GM18526 (cell line): ENCODE measurements around the gene ARHGAP25.

ENCODE experiments used
- POLR2A ChIP-seq: IDR thresholded peaks from 3 replicates; pipeline ENCODE4 v1.6.1; 2011; ENCODE audit not compliant: insufficient read length; ENCODE audit errors: extremely low read depth

Gene ARHGAP25

DNA sequence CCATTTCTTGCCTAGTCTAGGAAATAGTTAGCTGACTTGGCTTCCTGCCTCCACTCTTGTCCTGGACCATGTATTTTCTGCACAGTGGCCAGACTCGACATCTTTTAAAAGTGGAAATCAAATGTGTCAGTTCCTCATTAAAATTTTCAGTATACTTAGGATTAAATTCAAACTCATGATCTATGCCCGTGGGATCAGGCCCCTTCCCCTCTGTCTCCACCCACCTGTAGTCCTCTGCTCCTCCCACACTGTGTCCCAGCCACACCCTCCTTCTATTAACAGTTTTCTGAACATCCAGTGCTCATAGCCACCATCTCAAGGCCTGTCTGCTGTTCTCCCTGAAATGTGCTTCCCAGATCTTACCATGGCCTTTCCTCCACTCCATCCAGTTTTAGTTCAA is 13.3 kb downstream of the ARHGAP25 start:
- no peak for TF ChIP-seq POLR2A

- TF ChIP-seq POLR2A, result no peak
Measured at GRCh38 chr2:68748568-68748967, 14.0 kb downstream of the ARHGAP25 start.

- TF ChIP-seq POLR2A, result no peak
Measured at GRCh38 chr2:68749345-68749744, 14.7 kb downstream of the ARHGAP25 start.

DNA sequence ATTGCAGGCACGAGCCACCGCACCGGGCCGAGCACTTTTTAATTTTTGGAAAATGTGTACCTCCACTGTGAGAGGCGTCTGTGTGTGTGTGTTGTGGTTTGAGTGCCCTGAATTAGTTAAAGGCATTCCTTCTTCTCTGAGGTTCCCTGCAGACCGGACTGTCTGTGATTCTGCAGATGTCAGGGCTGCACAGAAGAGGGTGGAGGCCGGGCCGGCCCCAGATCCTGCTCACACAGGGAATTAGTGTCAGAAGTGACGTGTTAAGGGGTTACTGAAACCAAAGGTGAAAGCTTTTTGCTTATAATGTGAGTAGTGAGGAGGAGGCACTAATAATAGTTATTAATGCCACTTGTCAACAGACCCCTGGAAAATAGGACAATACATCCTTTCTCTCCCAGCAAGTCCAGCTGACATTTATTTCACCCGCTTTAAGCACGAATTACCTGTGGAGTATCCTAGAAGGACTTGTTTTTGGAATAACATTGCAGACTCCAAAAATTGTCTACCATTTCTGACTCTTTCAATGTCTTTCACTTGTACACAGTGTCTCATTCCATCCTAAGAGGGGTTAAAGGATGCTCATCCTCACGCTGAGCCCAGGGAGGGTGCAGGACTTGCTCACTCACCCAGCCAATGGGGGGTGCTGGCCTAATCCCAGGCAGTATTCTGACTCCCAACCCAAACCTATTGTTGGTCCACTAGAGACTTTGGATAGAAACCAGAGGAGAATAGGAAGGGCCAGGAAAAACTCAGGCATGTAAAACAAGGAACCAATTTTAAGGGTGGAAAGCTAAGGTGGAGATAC is 16.2 kb downstream of the ARHGAP25 start:
- TF ChIP-seq POLR2A, result no peak

GRCh38 chr2:68751397-68752339 is 17.1 kb downstream of the ARHGAP25 start:
- TF ChIP-seq POLR2A, result no peak

DNA sequence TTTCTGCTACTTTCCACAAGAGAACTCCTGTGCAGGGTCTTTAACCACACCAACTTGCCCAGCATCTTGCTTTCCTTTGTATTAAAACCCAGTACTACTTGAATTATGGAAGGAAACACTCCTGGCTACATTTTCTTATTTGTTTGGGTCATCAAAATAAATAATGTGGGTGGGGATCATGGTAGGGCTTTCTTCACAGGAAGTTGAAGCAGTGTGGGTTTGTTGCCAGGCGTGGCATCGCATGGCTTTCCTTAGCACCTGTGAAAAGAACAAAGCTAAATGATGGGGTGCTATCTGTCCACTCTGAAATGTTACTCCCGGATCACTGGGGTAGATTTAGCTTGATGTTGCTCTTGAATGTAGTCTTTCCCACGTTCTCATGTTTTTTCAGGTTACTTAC is 18.7 kb downstream of the ARHGAP25 start:
- no peak for TF ChIP-seq POLR2A

DNA sequence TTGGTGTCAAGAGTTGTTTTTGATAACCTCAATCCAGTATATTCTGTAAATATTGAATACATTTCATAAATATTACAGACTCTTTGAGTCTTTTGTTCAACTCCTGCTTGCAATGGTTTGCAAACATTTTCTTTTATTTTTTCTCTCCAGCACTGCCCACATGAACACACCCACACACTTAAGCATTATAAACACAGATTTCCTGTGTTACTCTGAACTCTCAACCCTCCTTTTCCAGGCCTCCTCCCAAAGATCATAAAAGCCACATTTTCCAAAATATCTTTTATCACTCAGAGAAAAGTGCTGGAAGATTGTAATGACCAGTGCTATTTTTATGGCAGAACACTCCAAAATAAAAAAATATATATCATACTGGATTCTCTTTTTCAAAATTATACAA is 20.5 kb downstream of the ARHGAP25 start:
- TF ChIP-seq POLR2A, result no peak

GRCh38 chr2:68756178-68756577 is 21.6 kb downstream of the ARHGAP25 start:
- no peak for TF ChIP-seq POLR2A

GRCh38 chr2:68757081-68757480 is 22.5 kb downstream of the ARHGAP25 start:
- no peak for TF ChIP-seq POLR2A

GRCh38 chr2:68762100-68762499 is 27.5 kb downstream of the ARHGAP25 start:
- TF ChIP-seq POLR2A, result no peak

GRCh38 chr2:68762665-68763064 is 28.1 kb downstream of the ARHGAP25 start:
- no peak for TF ChIP-seq POLR2A

DNA sequence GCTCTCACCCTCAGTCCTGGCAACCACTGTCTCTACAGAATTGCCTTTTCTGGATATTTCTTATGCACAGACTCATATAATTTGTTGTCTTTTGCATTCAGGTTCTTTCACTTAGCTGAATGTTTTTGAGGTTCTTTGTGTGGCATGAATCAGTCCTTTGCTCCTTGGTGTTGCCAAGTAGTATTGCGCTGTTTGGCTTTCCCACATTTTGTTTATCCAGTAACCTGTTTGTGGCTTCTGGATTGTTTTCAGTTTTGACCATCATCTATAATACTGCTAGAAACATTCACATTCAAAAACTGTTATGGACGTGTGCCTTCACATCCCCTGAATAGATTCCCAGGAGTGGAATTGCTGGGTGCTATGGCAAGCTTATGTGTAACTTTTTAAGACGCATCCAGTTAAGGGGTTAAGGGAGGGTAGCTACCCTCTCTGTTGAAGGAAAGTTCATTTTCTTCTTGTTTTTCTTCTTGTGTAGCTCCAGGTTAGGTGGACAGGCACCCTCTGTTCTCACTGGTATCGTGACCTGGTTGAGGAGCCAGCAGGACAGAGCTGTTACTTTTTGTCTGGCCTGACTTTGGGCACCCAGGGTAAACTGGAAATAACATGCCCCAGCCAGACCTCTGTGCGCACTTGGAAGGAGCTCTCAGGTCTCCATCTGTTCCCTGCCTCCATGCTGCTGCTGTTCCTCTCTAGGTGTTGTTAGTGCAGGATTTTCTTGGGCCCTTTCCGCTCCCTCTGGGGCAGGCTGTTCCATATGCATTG is 29.6 kb downstream of the ARHGAP25 start:
- TF ChIP-seq POLR2A, result no peak

DNA sequence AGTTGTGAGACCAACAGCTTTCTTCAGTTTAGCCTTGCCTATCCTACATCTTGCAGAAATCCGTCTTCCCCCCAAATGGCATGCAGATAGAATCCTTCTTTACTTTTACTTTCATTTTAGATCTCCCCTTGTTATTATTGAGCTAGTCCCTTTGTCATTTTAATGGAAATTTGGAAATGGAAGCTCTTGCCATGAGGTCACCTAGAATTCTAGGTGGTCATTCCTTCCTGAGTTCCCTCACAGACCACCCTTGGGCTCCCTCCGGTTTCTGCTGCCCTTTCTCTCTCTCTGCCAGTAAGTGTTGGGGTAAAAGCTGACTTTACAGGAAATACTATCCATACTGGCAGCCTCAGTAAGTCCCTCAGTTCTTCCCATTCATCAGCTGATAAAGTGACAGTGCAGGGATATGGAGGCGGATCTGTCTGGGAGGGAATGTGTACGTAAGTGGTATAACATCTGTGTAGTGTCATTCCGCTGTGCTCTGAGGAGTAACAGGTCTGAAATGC is 30.2 kb downstream of the ARHGAP25 start:
- no peak for TF ChIP-seq POLR2A

- no peak for TF ChIP-seq POLR2A
Measured at GRCh38 chr2:68765739-68766375, 31.2 kb downstream of the ARHGAP25 start.
